Measurements from ENCODE around the gene SDE2.

The SDE2 gene

DNA sequence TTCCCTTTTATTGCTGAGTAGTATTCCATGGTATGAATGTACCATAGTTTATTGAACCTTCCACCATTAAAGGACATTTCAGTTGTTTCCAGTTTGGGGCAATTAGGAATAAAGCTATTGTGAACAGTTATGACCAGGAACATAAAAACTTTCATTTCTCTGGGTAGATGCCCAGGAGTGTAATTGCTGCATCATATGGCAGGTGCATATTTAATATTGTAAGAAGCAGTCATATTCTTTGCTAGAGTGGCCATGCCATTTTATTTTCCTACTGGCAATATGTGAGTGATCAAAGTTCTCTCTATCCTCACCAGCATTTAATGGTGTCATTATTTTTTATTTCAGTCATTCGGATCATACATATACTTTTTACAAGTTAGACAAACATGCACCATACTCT, 39.5 kb upstream of the SDE2 start:
- TF ChIP-seq, protein P1, sequence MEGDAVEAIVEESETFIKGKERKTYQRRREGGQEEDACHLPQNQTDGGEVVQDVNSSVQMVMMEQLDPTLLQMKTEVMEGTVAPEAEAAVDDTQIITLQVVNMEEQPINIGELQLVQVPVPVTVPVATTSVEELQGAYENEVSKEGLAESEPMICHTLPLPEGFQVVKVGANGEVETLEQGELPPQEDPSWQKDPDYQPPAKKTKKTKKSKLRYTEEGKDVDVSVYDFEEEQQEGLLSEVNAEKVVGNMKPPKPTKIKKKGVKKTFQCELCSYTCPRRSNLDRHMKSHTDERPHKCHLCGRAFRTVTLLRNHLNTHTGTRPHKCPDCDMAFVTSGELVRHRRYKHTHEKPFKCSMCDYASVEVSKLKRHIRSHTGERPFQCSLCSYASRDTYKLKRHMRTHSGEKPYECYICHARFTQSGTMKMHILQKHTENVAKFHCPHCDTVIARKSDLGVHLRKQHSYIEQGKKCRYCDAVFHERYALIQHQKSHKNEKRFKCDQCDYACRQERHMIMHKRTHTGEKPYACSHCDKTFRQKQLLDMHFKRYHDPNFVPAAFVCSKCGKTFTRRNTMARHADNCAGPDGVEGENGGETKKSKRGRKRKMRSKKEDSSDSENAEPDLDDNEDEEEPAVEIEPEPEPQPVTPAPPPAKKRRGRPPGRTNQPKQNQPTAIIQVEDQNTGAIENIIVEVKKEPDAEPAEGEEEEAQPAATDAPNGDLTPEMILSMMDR (IDR thresholded peaks at IDR 0.05; ENCODE audit: low read depth, low read length) = no peak
- DNase-seq (ENCODE audit: low read depth, low spot score) = no peak
- in situ Hi-C loops (cut with HindIII; ENCODE audit: low sequenced_read_pairs) = no loop called here
- no peak overlapping the region for H3K4me3 ChIP-seq (ENCODE audit: low read depth, low read length)

DNA sequence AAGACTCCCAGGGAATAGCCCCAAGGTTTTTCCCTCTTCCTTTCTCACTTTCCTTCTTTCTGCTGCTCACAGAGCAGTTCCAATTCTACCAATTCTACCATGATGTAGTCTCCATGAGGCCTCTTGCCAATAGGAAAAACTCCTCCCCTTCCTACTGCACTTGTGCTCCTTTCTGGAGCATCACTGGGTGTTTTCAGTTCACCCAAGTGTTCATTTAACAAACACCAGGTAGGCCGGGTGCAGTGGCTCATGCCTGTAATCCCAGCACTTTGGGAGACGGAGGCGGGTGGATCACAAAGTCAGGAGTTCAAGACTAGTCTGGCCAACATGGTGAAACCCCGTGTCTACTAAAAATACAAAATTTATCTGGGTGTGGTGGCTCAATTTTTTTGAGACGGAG, 36.8 kb upstream of the SDE2 start:
- in situ Hi-C loops (cut with HindIII; ENCODE audit: low sequenced_read_pairs) = no loop called here
- DNase-seq (ENCODE audit: low read depth, low spot score) = no peak
- H3K4me3 ChIP-seq (ENCODE audit: low read depth, low read length) = no peak overlapping the region
- TF ChIP-seq, protein P1 (IDR thresholded peaks at IDR 0.05; ENCODE audit: low read depth, low read length) = no peak

DNA sequence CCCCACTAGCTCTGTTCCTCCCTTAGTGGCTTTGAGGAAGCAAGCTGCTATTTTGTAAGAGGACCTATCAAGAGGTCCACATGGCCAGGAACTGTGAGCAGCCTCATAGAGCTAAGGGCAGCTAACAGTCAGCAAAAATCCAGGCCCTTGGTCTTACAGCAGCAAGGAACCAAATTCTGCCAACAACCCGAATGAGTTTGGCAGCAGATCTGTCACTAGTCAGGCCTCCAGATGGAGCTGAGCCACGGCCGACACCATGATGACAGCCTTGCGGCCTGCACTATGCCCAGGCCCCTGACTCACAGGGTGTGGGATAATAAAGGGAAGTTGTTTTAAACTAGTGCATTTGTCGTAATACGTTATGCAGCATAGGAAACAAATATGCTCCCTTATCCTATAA, 35.3 kb upstream of the SDE2 start:
- TF ChIP-seq, protein P1 (IDR thresholded peaks at IDR 0.05; ENCODE audit: low read depth, low read length) = no peak
- DNase-seq (ENCODE audit: low read depth, low spot score) = peak; percentile 97

DNA sequence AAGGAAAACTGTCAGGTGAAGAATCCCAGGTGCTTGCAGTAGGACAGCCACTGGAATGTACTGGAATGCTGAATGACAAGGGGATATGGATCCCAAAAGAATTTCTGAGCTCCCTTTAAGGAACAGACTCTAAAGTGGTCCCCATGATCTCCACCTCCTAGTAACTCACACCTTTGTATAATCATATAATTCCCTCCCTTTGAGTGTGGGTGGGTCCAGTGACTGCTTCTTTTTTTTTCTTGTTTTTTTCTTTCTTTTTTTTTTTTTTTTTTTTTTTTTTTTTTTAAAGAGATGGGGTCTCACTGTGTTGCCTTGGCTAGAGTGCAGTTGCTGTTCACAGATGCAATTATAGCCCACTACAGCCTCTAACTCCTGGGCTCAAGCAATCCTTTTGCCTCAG, 34.8 kb upstream of the SDE2 start:
- in situ Hi-C loops (cut with HindIII; ENCODE audit: low sequenced_read_pairs) = no loop called here
- no peak for DNase-seq (ENCODE audit: low read depth, low spot score)
- H3K4me3 ChIP-seq (ENCODE audit: low read depth, low read length) = no peak overlapping the region

More for the DNA sequence above, 35.3 kb upstream of the SDE2 start:
- H3K4me3 ChIP-seq (ENCODE audit: low read depth, low read length) = no peak overlapping the region
- in situ Hi-C loops (cut with HindIII; ENCODE audit: low sequenced_read_pairs) = no loop called here

DNA sequence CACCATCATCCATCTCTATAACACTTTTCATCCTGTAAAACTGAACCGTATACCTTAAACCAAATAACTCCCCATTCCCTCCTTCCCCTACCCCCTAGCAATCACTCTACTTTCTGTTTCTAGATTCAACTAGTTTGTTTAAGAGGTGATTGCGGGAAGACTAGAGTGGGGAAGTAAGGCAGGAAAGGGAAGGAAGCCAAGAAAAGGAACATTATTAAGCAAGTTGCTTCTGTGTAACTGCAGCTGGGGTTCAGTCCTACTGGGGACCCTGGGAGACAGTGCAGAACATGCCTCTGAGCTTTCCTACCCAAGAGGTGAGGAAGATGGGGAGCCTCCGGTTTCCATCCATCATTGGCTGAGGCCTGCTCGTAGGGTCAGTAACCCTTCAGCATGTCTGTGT, 34.4 kb upstream of the SDE2 start:
- H3K4me3 ChIP-seq (ENCODE audit: low read depth, low read length) = no peak overlapping the region
- in situ Hi-C loops (cut with HindIII; ENCODE audit: low sequenced_read_pairs) = no loop called here
- no peak for DNase-seq (ENCODE audit: low read depth, low spot score)
- TF ChIP-seq, protein P1 (IDR thresholded peaks at IDR 0.05; ENCODE audit: low read depth, low read length) = no peak

More for the DNA sequence above, 34.8 kb upstream of the SDE2 start:
- TF ChIP-seq, protein P1 (IDR thresholded peaks at IDR 0.05; ENCODE audit: low read depth, low read length) = no peak

DNA sequence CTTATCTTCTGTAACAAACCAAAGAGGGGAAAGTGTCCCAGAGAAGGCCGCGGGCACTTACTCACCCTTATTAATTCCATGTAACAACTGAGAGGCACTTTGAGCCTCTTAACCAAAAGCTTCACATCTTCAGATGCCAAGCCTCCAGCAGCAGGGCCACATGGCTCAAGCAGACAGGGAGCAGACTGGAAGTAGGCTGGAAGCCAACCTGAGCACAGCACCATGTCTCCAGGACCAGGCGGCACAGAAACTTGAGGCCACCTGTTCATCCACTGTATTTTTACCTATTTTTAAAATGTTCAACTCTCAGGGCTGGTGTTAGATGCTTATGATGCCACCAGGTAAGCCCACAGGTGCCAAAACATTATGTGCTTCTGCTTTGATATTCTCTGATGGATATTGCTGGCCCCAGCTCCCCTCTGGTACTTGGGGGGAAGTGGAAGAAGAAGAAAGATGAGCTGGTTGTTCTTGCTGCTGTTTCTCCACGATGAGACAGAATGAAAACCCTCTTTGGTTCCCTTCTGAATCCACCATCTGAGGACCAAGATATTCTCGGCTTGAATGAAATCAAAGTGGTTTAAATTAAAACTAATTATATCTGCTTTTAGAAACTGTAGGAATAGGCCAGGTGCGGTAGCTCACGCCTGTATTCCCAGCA, 30.6 kb upstream of the SDE2 start:
- no peak for DNase-seq (ENCODE audit: low read depth, low spot score)
- no peak overlapping the region for H3K4me3 ChIP-seq (ENCODE audit: low read depth, low read length)
- in situ Hi-C loops (cut with HindIII; ENCODE audit: low sequenced_read_pairs) = no loop called here
- TF ChIP-seq, protein P1 (IDR thresholded peaks at IDR 0.05; ENCODE audit: low read depth, low read length) = no peak

Measured in astrocyte of the spinal cord (primary cell).